Vagina (tissue), 2 donors: ENCODE measurements around the gene NUMB.

Source experiments
- POLR2A ChIP-seq, 2 donors: fragments of 450-650 bp; IDR thresholded peaks; one replicate each; pipeline ENCODE4 v1.6.1; 2017; ENCODE audit warnings: antibody characterized with exemption in 2 of 2, mild to moderate bottlenecking in 2 of 2, moderate library complexity in 2 of 2
- TF ChIP-seq, protein P1 (sequence below), 3 experiments: fragments of 450-650 bp in 2 of 3; fragments of 200-600 bp in 1 of 3; sonication (generic) in 1 of 3; IDR thresholded peaks; one replicate each; pipeline ENCODE4 v1.5.1; 2017 to 2019; ENCODE audit warnings: antibody characterized with exemption in 3 of 3, mild to moderate bottlenecking in 2 of 3, moderate library complexity in 2 of 3

DNA sequence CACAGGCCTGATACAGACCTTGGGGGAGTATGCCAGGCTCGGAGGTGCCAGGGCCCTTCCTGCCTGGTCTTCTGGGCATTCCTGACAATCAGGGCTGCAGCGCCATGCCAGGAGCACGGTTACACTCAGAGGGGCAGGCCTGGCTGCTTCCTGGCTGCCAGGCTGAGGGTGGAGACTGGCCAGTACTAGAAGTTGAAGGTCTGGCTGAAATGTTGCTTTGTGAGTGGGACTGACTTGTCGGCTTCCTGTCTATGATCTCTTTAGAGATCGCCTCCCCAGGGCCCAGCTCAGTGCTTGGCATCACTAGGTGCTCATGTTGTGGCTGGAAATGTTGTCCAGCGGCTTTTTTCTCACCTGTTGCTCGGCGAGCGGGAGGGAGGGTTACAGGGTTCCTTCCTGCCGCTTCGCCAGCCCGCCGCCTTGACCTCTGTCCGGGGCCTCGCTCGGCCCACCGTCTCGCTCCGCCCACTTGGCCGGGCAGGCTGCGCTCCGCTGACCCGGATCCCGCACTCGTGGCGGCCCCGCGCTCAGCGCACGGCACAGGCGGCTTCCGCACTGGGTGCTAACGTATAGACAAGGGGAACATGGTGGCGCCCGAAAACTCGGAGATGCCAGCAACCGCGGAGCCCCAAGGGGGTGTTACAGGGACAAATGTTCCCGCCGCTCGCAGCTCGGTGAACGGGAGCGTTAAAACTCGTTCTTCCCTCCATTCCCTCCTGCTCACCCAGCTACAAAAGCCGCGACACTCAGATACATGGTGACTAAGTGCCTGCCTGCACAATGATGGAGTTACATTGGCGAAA, 188.4 kb downstream of the NUMB start:
- TF ChIP-seq POLR2A (IDR thresholded peaks at IDR 0.05): no peak
- TF ChIP-seq, protein P1, sequence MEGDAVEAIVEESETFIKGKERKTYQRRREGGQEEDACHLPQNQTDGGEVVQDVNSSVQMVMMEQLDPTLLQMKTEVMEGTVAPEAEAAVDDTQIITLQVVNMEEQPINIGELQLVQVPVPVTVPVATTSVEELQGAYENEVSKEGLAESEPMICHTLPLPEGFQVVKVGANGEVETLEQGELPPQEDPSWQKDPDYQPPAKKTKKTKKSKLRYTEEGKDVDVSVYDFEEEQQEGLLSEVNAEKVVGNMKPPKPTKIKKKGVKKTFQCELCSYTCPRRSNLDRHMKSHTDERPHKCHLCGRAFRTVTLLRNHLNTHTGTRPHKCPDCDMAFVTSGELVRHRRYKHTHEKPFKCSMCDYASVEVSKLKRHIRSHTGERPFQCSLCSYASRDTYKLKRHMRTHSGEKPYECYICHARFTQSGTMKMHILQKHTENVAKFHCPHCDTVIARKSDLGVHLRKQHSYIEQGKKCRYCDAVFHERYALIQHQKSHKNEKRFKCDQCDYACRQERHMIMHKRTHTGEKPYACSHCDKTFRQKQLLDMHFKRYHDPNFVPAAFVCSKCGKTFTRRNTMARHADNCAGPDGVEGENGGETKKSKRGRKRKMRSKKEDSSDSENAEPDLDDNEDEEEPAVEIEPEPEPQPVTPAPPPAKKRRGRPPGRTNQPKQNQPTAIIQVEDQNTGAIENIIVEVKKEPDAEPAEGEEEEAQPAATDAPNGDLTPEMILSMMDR (IDR thresholded peaks at IDR 0.05): no peak
